Esophagus squamous epithelium (tissue), 5 donors: ENCODE data around the gene SPATC1L. TPM values are rescaled to one million over a fixed set of nuclear protein-coding genes. Genes with fewer than 3 reads are reported as not detected.

Experiments used
- DNase-seq: peaks from one replicate; lab custom pipeline; 2025; lab: John Stamatoyannopoulos, UW
- H3K27ac ChIP-seq, 4 donors: fragments of 200-600 bp; sonication (generic); one replicate each; pipeline ENCODE4 v1.5.1; 2016 to 2019; ENCODE audit warnings: mild to moderate bottlenecking in 1 of 4
- H3K27me3 ChIP-seq, 4 donors: fragments of 200-600 bp; sonication (generic); 1 replicate in 3 of 4; 2 replicates in 1 of 4; pipeline versions ENCODE4 v1.5.1 to v1.6.0; 2017 to 2021; ENCODE audit warnings: antibody characterized with exemption in 1 of 4
- H3K36me3 ChIP-seq, 3 donors: fragments of 200-600 bp; sonication (generic); one replicate each; pipeline ENCODE4 v1.5.1; 2016 to 2019
- H3K4me1 ChIP-seq, 3 donors: fragments of 200-600 bp; sonication (generic); one replicate each; pipeline ENCODE4 v1.5.1; 2017 to 2019
- H3K4me3 ChIP-seq, 4 donors: fragments of 200-600 bp; sonication (generic); 1 replicate in 3 of 4; 2 replicates in 1 of 4; pipeline ENCODE4 v1.5.1; 2016 to 2019; ENCODE audit warnings: mild to moderate bottlenecking in 2 of 4, moderate library complexity in 1 of 4
- H3K9me3 ChIP-seq, 3 donors: fragments of 200-600 bp; sonication (generic); one replicate each; pipeline ENCODE4 v1.5.1; 2016 to 2019
- CTCF ChIP-seq, 6 experiments: fragments of 450-650 bp in 4 of 6; fragments of 200-600 bp in 2 of 6; sonication (generic) in 2 of 6; IDR thresholded peaks; one replicate each; pipeline ENCODE4 v1.5.1; 2016 to 2019; ENCODE audit warnings: antibody characterized with exemption in 6 of 6, mild to moderate bottlenecking in 4 of 6, moderate library complexity in 4 of 6
- POLR2A ChIP-seq, 4 donors: fragments of 450-650 bp; IDR thresholded peaks; one replicate each; pipeline ENCODE4 v1.6.1; 2017; ENCODE audit warnings: antibody characterized with exemption in 4 of 4, mild to moderate bottlenecking in 4 of 4, moderate library complexity in 3 of 4
- WGBS, 2 donors: methylation state at CpG; one replicate each; pipeline ENCODE4 v1.1.5; 2018; 5-methylcytosine and 5-hydroxymethylcytosine counted together
- intact Hi-C: fragments of 100-400 bp; cut with DNase I; formaldehyde crosslinking; loops from one replicate; pipeline ENCODE4 v1.15.0; 2022
- total RNA-seq, 4 donors: library from RNA; depleted of rRNA; stranded (reverse); fragments of >200 nt; gene quantifications; one replicate each; pipeline ENCODE4 v1.1.0, GENCODE V29; 2016
- donor health status: DM: yes; HTN: yes; CAD: no.

SPATC1L gene
- total RNA-seq, 4 donors from 2014 or later = 4.0 to 7.2 (median 6.3) TPM

- Histone ChIP-seq H3K4me1 (peaks cover 9 to 33% (median 20%) of the 10 kb centered on the region in 3 donors), H3K4me3 (no peak overlapping the region), H3K27me3 (no peaks in the 10 kb centered on the region), H3K27ac (no peak overlapping the region), H3K9me3 (no peaks in the 10 kb centered on the region), H3K36me3 (peaks cover 5 to 63% (median 28%) of the 10 kb centered on the region in 3 donors)
- intact Hi-C loops = loop anchor here (10.0 kb wide), 1 partner anchor 102 kb away; the partner anchor contains the start of genes C21orf58 and PCNT
- no peak for DNase-seq
- TF ChIP-seq POLR2A (IDR thresholded peaks at IDR 0.05) (no peak), CTCF (IDR thresholded peaks at IDR 0.05) (no peak)
- 50 to 80% methylated on average over 3 to 8 of the region's 11 CpGs for WGBS, 2 donors
Observed at GRCh38 chr21:46222436-46223116, 38.3 kb upstream of the SPATC1L start.

DNA sequence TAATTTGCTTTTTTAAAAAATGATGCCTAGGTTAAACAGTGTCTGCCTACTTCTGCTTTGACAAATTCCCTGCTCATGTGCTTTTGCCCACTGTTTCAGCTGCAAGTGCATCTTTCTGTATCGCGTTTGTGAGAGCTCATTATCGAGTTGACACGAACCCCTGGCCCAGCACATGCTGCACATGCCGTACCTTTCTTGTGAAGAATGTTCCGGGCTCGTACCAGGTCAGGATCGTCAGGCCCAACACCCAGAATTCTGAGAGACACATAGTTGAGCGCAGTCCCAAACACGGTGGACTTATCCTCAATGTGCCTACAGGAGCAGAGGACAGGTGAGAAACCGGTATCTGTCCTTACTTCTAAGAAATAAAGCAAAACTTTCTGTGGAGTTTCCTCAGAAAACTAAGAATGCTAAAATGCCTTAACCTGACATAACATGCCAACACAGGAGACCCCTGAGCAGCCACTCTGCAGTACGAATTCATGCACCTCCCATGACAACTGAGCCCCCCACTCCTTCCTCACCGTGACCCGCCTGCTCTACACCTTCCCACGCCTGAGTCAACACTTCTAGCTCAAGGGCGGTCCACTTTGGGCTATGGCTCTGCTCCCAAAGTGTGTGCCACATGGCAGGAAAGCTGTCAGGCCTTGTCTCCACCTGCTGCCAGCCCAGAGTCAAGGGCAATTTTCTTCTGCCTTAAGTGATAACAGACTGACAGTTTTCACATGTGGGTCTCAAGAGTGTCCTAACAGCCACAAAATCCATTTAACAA lies 37.6 kb upstream of the SPATC1L start:
- Histone ChIP-seq H3K9me3 (no peaks in the 10 kb centered on the region), H3K27ac (no peak overlapping the region), H3K27me3 (no peaks in the 10 kb centered on the region), H3K36me3 (peaks cover 5 to 70% (median 28%) of the 10 kb centered on the region in 3 donors), H3K4me1 (peaks cover 2 to 26% (median 13%) of the 10 kb centered on the region in 3 donors), H3K4me3 (no peak overlapping the region)
- TF ChIP-seq POLR2A (IDR thresholded peaks at IDR 0.05) (no peak), CTCF (IDR thresholded peaks at IDR 0.05) (no peak)
- WGBS, 2 donors = 83 to 91% methylated on average over 15 to 16 of the region's 16 CpGs
- DNase-seq = no peak
- intact Hi-C loops = loop anchor here (10.0 kb wide), 1 partner anchor 103 kb away; the partner anchor contains the start of genes C21orf58 and PCNT

DNA sequence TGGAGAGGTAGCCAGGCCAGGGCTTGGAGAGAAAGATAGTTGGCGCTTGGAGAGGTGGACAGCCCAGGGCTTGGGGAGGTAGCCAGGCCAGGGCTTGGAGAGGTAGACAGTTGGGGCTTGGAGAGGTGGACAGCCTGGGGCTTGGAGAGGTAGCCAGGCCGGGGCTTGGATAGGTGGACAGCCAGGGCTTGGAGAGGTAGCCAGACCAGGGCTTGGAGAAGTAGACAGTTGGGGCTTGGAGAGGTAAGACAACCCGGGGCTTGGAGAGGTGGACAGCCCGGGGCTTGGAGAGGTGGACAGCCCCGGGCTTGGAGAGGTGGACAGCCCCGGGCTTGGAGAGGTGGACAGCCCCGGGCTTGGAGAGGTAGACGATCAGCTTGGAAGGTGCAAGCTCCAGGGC lies 36.6 kb upstream of the SPATC1L start:
- Histone ChIP-seq H3K9me3 (no peaks in the 10 kb centered on the region), H3K4me1 (peaks cover 0 to 16% (median 3%) of the 10 kb centered on the region in 3 donors), H3K27ac (no peak overlapping the region), H3K4me3 (no peak overlapping the region), H3K36me3 (peaks cover 12 to 80% (median 34%) of the 10 kb centered on the region in 3 donors), H3K27me3 (no peaks in the 10 kb centered on the region)
- no peak for TF ChIP-seq POLR2A (IDR thresholded peaks at IDR 0.05)
- no peak for TF ChIP-seq CTCF (IDR thresholded peaks at IDR 0.05)
- WGBS, 2 donors = 88 to 90% methylated on average over 8 of the region's 8 CpGs
- DNase-seq = no peak
- intact Hi-C loops = loop anchor here (10.0 kb wide), 1 partner anchor 104 kb away; the partner anchor contains the start of genes C21orf58 and PCNT

DNA sequence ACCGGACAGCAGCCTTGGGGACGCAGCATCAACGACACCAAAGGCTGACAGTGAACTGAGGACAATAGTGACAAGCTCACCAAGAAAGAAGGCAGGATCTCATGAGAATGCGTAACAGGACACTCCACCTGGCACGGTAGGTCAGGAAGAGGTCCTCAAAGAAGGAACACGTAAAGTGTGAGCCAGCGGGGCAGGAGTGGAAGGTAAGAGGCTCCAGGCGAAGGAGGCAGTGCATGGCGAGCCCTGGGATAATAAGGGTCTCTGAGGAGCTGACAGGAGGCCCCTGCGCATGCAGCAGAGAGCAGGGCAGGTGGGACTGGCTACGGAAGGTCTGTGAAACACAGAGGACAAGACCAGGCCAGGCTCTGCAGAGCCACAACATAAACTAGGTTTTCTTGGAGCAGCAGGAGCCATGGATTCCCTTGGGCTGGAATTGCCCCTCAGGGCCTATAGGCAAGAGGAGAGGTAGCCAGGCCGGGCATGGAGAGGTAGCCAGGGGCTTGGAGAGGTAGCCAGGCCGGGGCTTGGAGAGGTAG lies 36.1 kb upstream of the SPATC1L start:
- H3K27ac ChIP-seq = no peak overlapping the region
- no peak overlapping the region for H3K4me3 ChIP-seq
- WGBS, 2 donors = 88 to 95% methylated on average over 13 of the region's 13 CpGs

More for the DNA sequence above, 36.1 kb upstream of the SPATC1L start:
- intact Hi-C loops = loop anchor here (10.0 kb wide), 1 partner anchor 104 kb away; the partner anchor contains the start of genes C21orf58 and PCNT
- peaks cover 18 to 86% (median 38%) of the 10 kb centered on the region in 3 donors for H3K36me3 ChIP-seq
- no peak for TF ChIP-seq POLR2A (IDR thresholded peaks at IDR 0.05)
- TF ChIP-seq CTCF (IDR thresholded peaks at IDR 0.05) = no peak
- H3K4me1 ChIP-seq = peaks cover 0 to 11% (median 0%) of the 10 kb centered on the region in 3 donors
- no peaks in the 10 kb centered on the region for H3K9me3 ChIP-seq
- H3K27me3 ChIP-seq = no peaks in the 10 kb centered on the region
- no peak for DNase-seq
